A549 (cell line): Measurements from ENCODE around the gene KCNN4. TPM values are rescaled to one million over a fixed set of nuclear protein-coding genes. Genes with fewer than 3 reads are reported as not detected.

Experiments
- ATAC-seq, 2 experiments: fragments of 200-7000 bp in 1 of 2; fragments of >200 bp in 1 of 2; cut with Nextera tagmentation in 1 of 2; cut with Tn5 transposase in 1 of 2; 3 replicates each; pipeline versions ENCODE4 v1.8.0 to v1.9.1; 2018 to 2020; ENCODE audit warnings: mild to moderate bottlenecking in 1 of 2, moderate library complexity in 1 of 2
- CTCF ChIA-PET: fragments of 300-600 bp; sonication (Branson Sonifier 250); formaldehyde crosslinking; extraction: SDS; loops from one replicate; lab custom pipeline; 2021; ENCODE audit warnings: antibody characterized with exemption, inconsistent platforms; lab: Yijun Ruan, JAX
- POLR2A ChIA-PET: fragments of 350-600 bp; formaldehyde crosslinking; extraction: SDS; loops from one replicate; lab custom pipeline; 2021; ENCODE audit warnings: antibody characterized with exemption, inconsistent platforms; lab: Yijun Ruan, JAX
- DNase-seq, 2 experiments: peaks; one replicate each; pipeline versions ENCODE4 v3.0.0 to v3.0.0-alpha.2; 2011 to 2016; ENCODE audit warnings: low read depth in 1 of 2, low spot score in 1 of 2
- FAIRE-seq: peaks from 2 replicates; lab custom pipeline; 2011; peaks lifted over from hg19 to GRCh38; lab: Jason Lieb, UNC
- H3K27ac ChIP-seq, 2 experiments: fragments of >200 bp; sonication (Bioruptor Twin); formaldehyde crosslinking; 3 replicates each; pipeline ENCODE4 v1.5.1; 2016 to 2017
- H3K4me1 ChIP-seq: fragments of >200 bp; sonication (Bioruptor Twin); formaldehyde crosslinking; 3 replicates; pipeline ENCODE4 v1.6.1; 2016
- H3K4me2 ChIP-seq: fragments of >200 bp; sonication (Bioruptor Twin); formaldehyde crosslinking; 3 replicates; pipeline ENCODE4 v1.6.1; 2016
- H3K4me3 ChIP-seq: fragments of >200 bp; sonication (Bioruptor Twin); formaldehyde crosslinking; 3 replicates; pipeline ENCODE4 v1.5.1; 2016
- H3K9me3 ChIP-seq: fragments of >200 bp; sonication (Bioruptor Twin); formaldehyde crosslinking; 3 replicates; pipeline ENCODE4 v1.6.1; 2016
- BHLHE40 ChIP-seq: IDR thresholded peaks from 2 replicates; pipeline ENCODE4 v1.6.1; 2012; ENCODE audit warnings: low read depth, low read length, inconsistent platforms
- CBX2 ChIP-seq: fragments of 200-600 bp; sonication (generic); IDR thresholded peaks from 2 replicates; pipeline ENCODE4 v1.6.1; 2016; ENCODE audit warnings: low read depth, mild to moderate bottlenecking, borderline replicate concordance
- CBX8 ChIP-seq: fragments of 200-600 bp; sonication (generic); IDR thresholded peaks from 2 replicates; pipeline ENCODE4 v1.6.1; 2016
- CHD2 ChIP-seq: fragments of 150-350 bp; IDR thresholded peaks from 2 replicates; pipeline ENCODE4 v1.6.1; 2014; ENCODE audit warnings: low read length; ENCODE audit not compliant: partially characterized antibody
- CHD4 ChIP-seq: fragments of 200-600 bp; sonication (generic); IDR thresholded peaks from 2 replicates; pipeline ENCODE4 v1.6.1; 2016; ENCODE audit warnings: antibody characterized with exemption, mild to moderate bottlenecking, borderline replicate concordance
- EHF ChIP-seq: fragments of 250-450 bp; sonication (Bioruptor Pico); IDR thresholded peaks from 2 replicates; pipeline ENCODE4 v1.5.0; 2020; ENCODE audit warnings: mild to moderate bottlenecking
- EHMT2 ChIP-seq: fragments of 200-600 bp; sonication (generic); IDR thresholded peaks from 2 replicates; pipeline ENCODE4 v1.6.1; 2016; ENCODE audit warnings: antibody characterized with exemption, low read depth, mild to moderate bottlenecking, moderate library complexity
- EP300 ChIP-seq, 2 experiments: fragments of >200 bp; sonication (Bioruptor Twin); formaldehyde crosslinking; IDR thresholded peaks; 2 replicates in 1 of 2; 3 replicates in 1 of 2; pipeline ENCODE4 v1.6.1; 2016 to 2017
- FOXS1 ChIP-seq: fragments of 250-450 bp; sonication (Bioruptor Pico); IDR thresholded peaks from 2 replicates; pipeline ENCODE4 v1.5.0; 2020; ENCODE audit warnings: mild to moderate bottlenecking, moderate library complexity
- HDAC2 ChIP-seq: fragments of 200-600 bp; sonication (generic); IDR thresholded peaks from 2 replicates; pipeline ENCODE4 v1.6.1; 2016
- HOXB13 ChIP-seq: fragments of 250-450 bp; sonication (Bioruptor Pico); IDR thresholded peaks from 2 replicates; pipeline ENCODE4 v1.5.0; 2020; ENCODE audit warnings: low read depth, mild to moderate bottlenecking, moderate library complexity
- JUNB ChIP-seq: fragments of >200 bp; sonication (Bioruptor Twin); formaldehyde crosslinking; IDR thresholded peaks from 2 replicates; pipeline ENCODE4 v1.6.1; 2016
- KDM1A ChIP-seq: fragments of 200-600 bp; sonication (generic); IDR thresholded peaks from 2 replicates; pipeline ENCODE4 v1.6.1; 2016; ENCODE audit warnings: low read depth, mild to moderate bottlenecking
- MAFK ChIP-seq: fragments of 450-650 bp; IDR thresholded peaks from 2 replicates; pipeline ENCODE4 v1.6.1; 2014; ENCODE audit not compliant: partially characterized antibody
- MYC ChIP-seq: IDR thresholded peaks from 2 replicates; pipeline ENCODE4 v1.6.1; 2012; ENCODE audit warnings: mild to moderate bottlenecking, inconsistent platforms, low read length, improper control_type of control experiment, borderline replicate concordance
- NFE2L2 ChIP-seq: fragments of 150-350 bp; conservative IDR thresholded peaks from 2 replicates; pipeline ENCODE4 v1.6.1; 2014; ENCODE audit warnings: low read length
- PHF8 ChIP-seq: fragments of 200-600 bp; sonication (generic); IDR thresholded peaks from 2 replicates; pipeline ENCODE4 v1.6.1; 2016; ENCODE audit warnings: low read depth, mild to moderate bottlenecking, antibody characterized with exemption, moderate library complexity, borderline replicate concordance
- RAD21 ChIP-seq, 2 experiments: fragments of >200 bp in 1 of 2; sonication (Bioruptor Twin) in 1 of 2; formaldehyde crosslinking in 1 of 2; IDR thresholded peaks in 1 of 2; conservative IDR thresholded peaks in 1 of 2; 2 replicates in 1 of 2; 3 replicates in 1 of 2; pipeline ENCODE4 v1.6.1; 2012 to 2018; ENCODE audit warnings: inconsistent platforms in 1 of 2
- RCOR1 ChIP-seq: fragments of 150-350 bp; IDR thresholded peaks from 2 replicates; pipeline ENCODE4 v1.6.1; 2014; ENCODE audit warnings: antibody characterized with exemption, low read length, low read depth
- RFX5 ChIP-seq: fragments of 450-650 bp; IDR thresholded peaks from 2 replicates; pipeline ENCODE4 v1.7.1; 2014; ENCODE audit warnings: antibody characterized with exemption, mild to moderate bottlenecking, moderate library complexity
- SREBF2 ChIP-seq: fragments of 450-650 bp; IDR thresholded peaks from 2 replicates; pipeline ENCODE4 v1.6.1; 2014; ENCODE audit warnings: mild to moderate bottlenecking, moderate library complexity
- ZNF302 ChIP-seq: fragments of 250-450 bp; sonication (Bioruptor Pico); IDR thresholded peaks from 2 replicates; pipeline ENCODE4 v1.9.0; 2021; ENCODE audit warnings: inconsistent platforms, mild to moderate bottlenecking, moderate library complexity
- WGBS: methylation state at CpG from one replicate; pipeline ENCODE4 v1.1.6; 2017; ENCODE audit errors: missing lambda C conversion rate; 5-methylcytosine and 5-hydroxymethylcytosine counted together
- polyA plus RNA-seq, 4 experiments: library from polyadenylated mRNA; depleted of rRNA in 3 of 4; stranded (reverse); fragments of >200 nt; fragmentation: RNase III in 1 of 4; extraction: RNeasy Plus Mini Kit Qiagen cat#74134 plus additional on column Dnase treatment in 1 of 4; gene quantifications; 2 replicates in 3 of 4; 3 replicates in 1 of 4; pipeline ENCODE4 v1.2.3, GENCODE V29; 2011 to 2017
- TF ChIP-seq, protein P1 (sequence below): fragments of 450-650 bp; IDR thresholded peaks from 2 replicates; pipeline ENCODE4 v1.6.1; 2014; ENCODE audit warnings: antibody characterized with exemption
- TF ChIP-seq, protein P2 (sequence below): fragments of >200 bp; sonication (Bioruptor Twin); formaldehyde crosslinking; IDR thresholded peaks from 3 replicates; pipeline ENCODE4 v1.6.1; 2016
- TF ChIP-seq, protein P3 (sequence below): fragments of 250-450 bp; sonication (Bioruptor Pico); IDR thresholded peaks from 2 replicates; pipeline ENCODE4 v1.5.0; 2020; ENCODE audit warnings: low read depth, mild to moderate bottlenecking, moderate library complexity
- TF ChIP-seq, protein P4 (sequence below): IDR thresholded peaks from 2 replicates; pipeline ENCODE4 v1.6.1; 2012
- TF ChIP-seq, protein P5 (sequence below): fragments of 200-600 bp; sonication (generic); IDR thresholded peaks from 2 replicates; pipeline ENCODE4 v1.6.1; 2016; ENCODE audit warnings: antibody characterized with exemption, mild to moderate bottlenecking, moderate library complexity
- TF ChIP-seq, protein P6 (sequence below): fragments of 250-450 bp; sonication (Bioruptor Pico); IDR thresholded peaks from 2 replicates; pipeline ENCODE4 v1.5.0; 2021; ENCODE audit warnings: mild to moderate bottlenecking, moderate library complexity, borderline replicate concordance

Gene KCNN4
- polyA plus RNA-seq, 2 of the 4 experiments (the other 2 are of a cell fraction), result 15.7 to 21.0 TPM

DNA sequence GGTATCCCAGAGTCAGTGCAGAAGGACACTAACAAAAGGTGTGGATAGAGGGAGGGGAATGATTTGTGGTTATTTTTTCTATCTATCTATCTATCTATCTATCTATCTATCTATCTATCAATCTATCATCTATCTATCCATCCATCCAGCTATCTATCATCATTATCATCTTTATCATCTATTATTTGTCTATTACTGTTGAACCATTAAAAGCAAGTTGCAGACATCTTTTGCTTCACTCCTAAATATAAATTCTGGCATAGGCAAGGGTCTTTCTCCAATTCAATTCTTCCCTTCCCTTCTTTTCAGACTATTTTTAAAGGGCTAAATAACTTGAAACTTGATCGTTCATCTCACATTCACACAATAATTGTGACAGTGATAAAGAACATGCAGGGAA, 31.5 kb upstream of the KCNN4 start:
- no peak overlapping the region for H3K4me3 ChIP-seq
- H3K4me1 ChIP-seq, result no peaks in the 10 kb centered on the region
- no peak for DNase-seq
- POLR2A ChIA-PET, result no interaction called here
- H3K4me2 ChIP-seq, result no peak overlapping the region
- peaks cover 11% of the 10 kb centered on the region; the same call in 2 of the 3 replicates for H3K9me3 ChIP-seq
- CTCF ChIA-PET, result interaction anchor here (0.9 kb wide), 1 partner anchor 258 kb away, joined by 3 read pairs; no protein-coding TSS in a partner anchor
- FAIRE-seq, result no peak
- WGBS, result 28% methylated on average over 1 of the region's 1 CpG
- no peak for TF ChIP-seq EHMT2
- no peak for TF ChIP-seq CBX8
- TF ChIP-seq, protein P1, sequence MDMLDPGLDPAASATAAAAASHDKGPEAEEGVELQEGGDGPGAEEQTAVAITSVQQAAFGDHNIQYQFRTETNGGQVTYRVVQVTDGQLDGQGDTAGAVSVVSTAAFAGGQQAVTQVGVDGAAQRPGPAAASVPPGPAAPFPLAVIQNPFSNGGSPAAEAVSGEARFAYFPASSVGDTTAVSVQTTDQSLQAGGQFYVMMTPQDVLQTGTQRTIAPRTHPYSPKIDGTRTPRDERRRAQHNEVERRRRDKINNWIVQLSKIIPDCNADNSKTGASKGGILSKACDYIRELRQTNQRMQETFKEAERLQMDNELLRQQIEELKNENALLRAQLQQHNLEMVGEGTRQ, result no peak
- no peak for TF ChIP-seq EP300 (IDR thresholded peaks at IDR 0.05)
- TF ChIP-seq BHLHE40, result no peak
- no peak for TF ChIP-seq SREBF2
- no peak for TF ChIP-seq JUNB
- no peak for TF ChIP-seq RFX5
- TF ChIP-seq HDAC2, result no peak
- no peak for TF ChIP-seq RAD21 (conservative IDR thresholded peaks at IDR 0.05 in 1 of 2, IDR thresholded peaks at IDR 0.05 in 1 of 2)
- TF ChIP-seq, protein P2, sequence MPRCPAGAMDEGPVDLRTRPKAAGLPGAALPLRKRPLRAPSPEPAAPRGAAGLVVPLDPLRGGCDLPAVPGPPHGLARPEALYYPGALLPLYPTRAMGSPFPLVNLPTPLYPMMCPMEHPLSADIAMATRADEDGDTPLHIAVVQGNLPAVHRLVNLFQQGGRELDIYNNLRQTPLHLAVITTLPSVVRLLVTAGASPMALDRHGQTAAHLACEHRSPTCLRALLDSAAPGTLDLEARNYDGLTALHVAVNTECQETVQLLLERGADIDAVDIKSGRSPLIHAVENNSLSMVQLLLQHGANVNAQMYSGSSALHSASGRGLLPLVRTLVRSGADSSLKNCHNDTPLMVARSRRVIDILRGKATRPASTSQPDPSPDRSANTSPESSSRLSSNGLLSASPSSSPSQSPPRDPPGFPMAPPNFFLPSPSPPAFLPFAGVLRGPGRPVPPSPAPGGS, result no peak
- TF ChIP-seq, protein P3, sequence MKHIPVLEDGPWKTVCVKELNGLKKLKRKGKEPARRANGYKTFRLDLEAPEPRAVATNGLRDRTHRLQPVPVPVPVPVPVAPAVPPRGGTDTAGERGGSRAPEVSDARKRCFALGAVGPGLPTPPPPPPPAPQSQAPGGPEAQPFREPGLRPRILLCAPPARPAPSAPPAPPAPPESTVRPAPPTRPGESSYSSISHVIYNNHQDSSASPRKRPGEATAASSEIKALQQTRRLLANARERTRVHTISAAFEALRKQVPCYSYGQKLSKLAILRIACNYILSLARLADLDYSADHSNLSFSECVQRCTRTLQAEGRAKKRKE, result no peak
- TF ChIP-seq, protein P4, sequence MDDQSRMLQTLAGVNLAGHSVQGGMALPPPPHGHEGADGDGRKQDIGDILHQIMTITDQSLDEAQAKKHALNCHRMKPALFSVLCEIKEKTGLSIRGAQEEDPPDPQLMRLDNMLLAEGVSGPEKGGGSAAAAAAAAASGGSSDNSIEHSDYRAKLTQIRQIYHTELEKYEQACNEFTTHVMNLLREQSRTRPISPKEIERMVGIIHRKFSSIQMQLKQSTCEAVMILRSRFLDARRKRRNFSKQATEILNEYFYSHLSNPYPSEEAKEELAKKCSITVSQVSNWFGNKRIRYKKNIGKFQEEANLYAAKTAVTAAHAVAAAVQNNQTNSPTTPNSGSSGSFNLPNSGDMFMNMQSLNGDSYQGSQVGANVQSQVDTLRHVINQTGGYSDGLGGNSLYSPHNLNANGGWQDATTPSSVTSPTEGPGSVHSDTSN, result no peak
- TF ChIP-seq FOXS1, result no peak
- no peak for TF ChIP-seq CHD4
- TF ChIP-seq, protein P5, sequence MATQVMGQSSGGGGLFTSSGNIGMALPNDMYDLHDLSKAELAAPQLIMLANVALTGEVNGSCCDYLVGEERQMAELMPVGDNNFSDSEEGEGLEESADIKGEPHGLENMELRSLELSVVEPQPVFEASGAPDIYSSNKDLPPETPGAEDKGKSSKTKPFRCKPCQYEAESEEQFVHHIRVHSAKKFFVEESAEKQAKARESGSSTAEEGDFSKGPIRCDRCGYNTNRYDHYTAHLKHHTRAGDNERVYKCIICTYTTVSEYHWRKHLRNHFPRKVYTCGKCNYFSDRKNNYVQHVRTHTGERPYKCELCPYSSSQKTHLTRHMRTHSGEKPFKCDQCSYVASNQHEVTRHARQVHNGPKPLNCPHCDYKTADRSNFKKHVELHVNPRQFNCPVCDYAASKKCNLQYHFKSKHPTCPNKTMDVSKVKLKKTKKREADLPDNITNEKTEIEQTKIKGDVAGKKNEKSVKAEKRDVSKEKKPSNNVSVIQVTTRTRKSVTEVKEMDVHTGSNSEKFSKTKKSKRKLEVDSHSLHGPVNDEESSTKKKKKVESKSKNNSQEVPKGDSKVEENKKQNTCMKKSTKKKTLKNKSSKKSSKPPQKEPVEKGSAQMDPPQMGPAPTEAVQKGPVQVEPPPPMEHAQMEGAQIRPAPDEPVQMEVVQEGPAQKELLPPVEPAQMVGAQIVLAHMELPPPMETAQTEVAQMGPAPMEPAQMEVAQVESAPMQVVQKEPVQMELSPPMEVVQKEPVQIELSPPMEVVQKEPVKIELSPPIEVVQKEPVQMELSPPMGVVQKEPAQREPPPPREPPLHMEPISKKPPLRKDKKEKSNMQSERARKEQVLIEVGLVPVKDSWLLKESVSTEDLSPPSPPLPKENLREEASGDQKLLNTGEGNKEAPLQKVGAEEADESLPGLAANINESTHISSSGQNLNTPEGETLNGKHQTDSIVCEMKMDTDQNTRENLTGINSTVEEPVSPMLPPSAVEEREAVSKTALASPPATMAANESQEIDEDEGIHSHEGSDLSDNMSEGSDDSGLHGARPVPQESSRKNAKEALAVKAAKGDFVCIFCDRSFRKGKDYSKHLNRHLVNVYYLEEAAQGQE, result no peak
- TF ChIP-seq EHF (CRISPR knock-in tag), result no peak
- ATAC-seq, result no peak
- H3K27ac ChIP-seq, result no peak overlapping the region

DNA sequence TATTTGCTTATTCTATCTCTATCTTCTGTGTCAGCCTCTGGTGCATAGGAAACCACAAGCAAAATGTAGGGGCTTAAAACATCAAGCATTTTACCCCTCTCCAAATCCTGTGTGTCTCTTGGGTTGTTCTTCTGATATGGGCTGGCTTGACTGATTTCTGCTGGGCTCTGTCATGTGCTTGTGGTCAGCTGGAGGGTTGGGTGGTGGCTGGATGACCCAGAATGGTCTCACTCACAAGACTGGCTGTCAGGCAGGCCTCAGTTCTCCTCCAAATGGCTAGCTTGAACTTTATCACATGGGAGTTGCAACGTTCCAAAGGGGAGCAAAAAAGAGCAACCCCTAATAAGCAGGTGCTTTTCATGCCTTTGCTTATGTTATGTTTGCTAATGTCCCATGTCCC, 31.1 kb upstream of the KCNN4 start:
- WGBS, result 0% methylated on average over 1 of the region's 1 CpG
- peaks cover 8% of the 10 kb centered on the region; the same call in 2 of the 3 replicates for H3K9me3 ChIP-seq
- no peak for DNase-seq
- POLR2A ChIA-PET, result no interaction called here
- FAIRE-seq, result no peak
- CTCF ChIA-PET, result interaction anchor here (1.0 to 3.5 kb wide), 4 partner anchors 19 to 257 kb away, joined by 3 to 19 read pairs (median 8); no protein-coding TSS in a partner anchor
- H3K27ac ChIP-seq, result no peak overlapping the region
- H3K4me1 ChIP-seq, result no peaks in the 10 kb centered on the region
- ATAC-seq, result no peak
- H3K4me2 ChIP-seq, result no peak overlapping the region
- no peak for TF ChIP-seq NFE2L2
- TF ChIP-seq CBX2, result no peak
- TF ChIP-seq, protein P6, sequence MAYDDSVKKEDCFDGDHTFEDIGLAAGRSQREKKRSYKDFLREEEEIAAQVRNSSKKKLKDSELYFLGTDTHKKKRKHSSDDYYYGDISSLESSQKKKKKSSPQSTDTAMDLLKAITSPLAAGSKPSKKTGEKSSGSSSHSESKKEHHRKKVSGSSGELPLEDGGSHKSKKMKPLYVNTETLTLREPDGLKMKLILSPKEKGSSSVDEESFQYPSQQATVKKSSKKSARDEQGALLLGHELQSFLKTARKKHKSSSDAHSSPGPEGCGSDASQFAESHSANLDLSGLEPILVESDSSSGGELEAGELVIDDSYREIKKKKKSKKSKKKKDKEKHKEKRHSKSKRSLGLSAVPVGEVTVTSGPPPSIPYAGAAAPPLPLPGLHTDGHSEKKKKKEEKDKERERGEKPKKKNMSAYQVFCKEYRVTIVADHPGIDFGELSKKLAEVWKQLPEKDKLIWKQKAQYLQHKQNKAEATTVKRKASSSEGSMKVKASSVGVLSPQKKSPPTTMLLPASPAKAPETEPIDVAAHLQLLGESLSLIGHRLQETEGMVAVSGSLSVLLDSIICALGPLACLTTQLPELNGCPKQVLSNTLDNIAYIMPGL (CRISPR knock-in tag), result no peak
- no peak for TF ChIP-seq KDM1A
- TF ChIP-seq MYC, result no peak
- no peak for TF ChIP-seq HOXB13 (CRISPR knock-in tag)
- TF ChIP-seq CHD2, result no peak
- TF ChIP-seq RCOR1, result no peak
- no peak for TF ChIP-seq MAFK
- no peak for TF ChIP-seq ZNF302 (CRISPR knock-in tag)
- TF ChIP-seq PHF8, result no peak
- TF ChIP-seq FOXS1, result no peak
- no peak for TF ChIP-seq JUNB
- TF ChIP-seq, protein P1, result no peak
- no peak overlapping the region for H3K4me3 ChIP-seq
